Loucy (cell line): ENCODE data around the gene HDGFL2.

Source experiments
- H2AFZ ChIP-seq: fragments of 200-600 bp; sonication (generic); 2 replicates; pipeline ENCODE4 v1.6.0; 2016; ENCODE audit warnings: antibody characterized with exemption, mild to moderate bottlenecking, low read length, moderate library complexity
- H3F3A ChIP-seq: fragments of 200-600 bp; 2 replicates; pipeline ENCODE4 v1.6.0; 2016; ENCODE audit warnings: antibody characterized with exemption, low read depth, mild to moderate bottlenecking
- H3K27me3 ChIP-seq: fragments of 200-600 bp; sonication (generic); 2 replicates; pipeline ENCODE4 v1.6.1; 2014; ENCODE audit warnings: low read length, mild to moderate bottlenecking; ENCODE audit not compliant: insufficient read depth, poor library complexity, severe bottlenecking
- H3K36me3 ChIP-seq: fragments of 200-600 bp; sonication (generic); 2 replicates; pipeline ENCODE4 v1.6.1; 2016; ENCODE audit warnings: low read length; ENCODE audit not compliant: insufficient read depth
- H3K4me1 ChIP-seq: fragments of 200-600 bp; sonication (generic); 2 replicates; pipeline ENCODE4 v1.5.1; 2014; ENCODE audit warnings: low read length, mild to moderate bottlenecking; ENCODE audit not compliant: insufficient read depth, poor library complexity, severe bottlenecking
- H3K4me2 ChIP-seq: fragments of 200-600 bp; sonication (generic); 2 replicates; pipeline ENCODE4 v1.6.0; 2014; ENCODE audit warnings: antibody characterized with exemption, low read length, low read depth, mild to moderate bottlenecking; ENCODE audit not compliant: poor library complexity, severe bottlenecking
- H3K4me3 ChIP-seq: fragments of 200-600 bp; sonication (generic); 2 replicates; pipeline ENCODE4 v1.5.1; 2014; ENCODE audit warnings: low read length, mild to moderate bottlenecking, mixed read lengths; ENCODE audit not compliant: poor library complexity, severe bottlenecking
- H3K79me2 ChIP-seq: fragments of 200-600 bp; sonication (generic); 2 replicates; pipeline ENCODE4 v1.6.1; 2014; ENCODE audit warnings: low read length; ENCODE audit not compliant: insufficient read depth
- H3K9ac ChIP-seq: fragments of 200-600 bp; sonication (generic); 2 replicates; pipeline ENCODE4 v1.6.0; 2014; ENCODE audit warnings: mild to moderate bottlenecking, low read depth, low read length, moderate library complexity; ENCODE audit not compliant: poor library complexity, severe bottlenecking
- H3K9me2 ChIP-seq: fragments of 200-600 bp; sonication (generic); replicated peaks from 2 replicates; pipeline ENCODE4 v1.6.1; 2016; ENCODE audit warnings: low read depth, low read length, mixed read lengths
- H3K9me3 ChIP-seq: fragments of 200-600 bp; sonication (generic); 2 replicates; pipeline ENCODE4 v1.6.1; 2014; ENCODE audit warnings: mild to moderate bottlenecking, antibody characterized with exemption, low read length, low read depth; ENCODE audit not compliant: insufficient read depth
- H4K20me1 ChIP-seq: fragments of 200-600 bp; sonication (generic); 2 replicates; pipeline ENCODE4 v1.6.0; 2014; ENCODE audit warnings: antibody characterized with exemption, low read length, mild to moderate bottlenecking; ENCODE audit not compliant: insufficient read depth, poor library complexity, severe bottlenecking
- CTCF ChIP-seq: fragments of 200-600 bp; sonication (generic); conservative IDR thresholded peaks from 2 replicates; pipeline ENCODE4 v1.5.1; 2014; ENCODE audit warnings: mild to moderate bottlenecking, antibody characterized with exemption, low read length
- EZH2phosphoT487 ChIP-seq: fragments of 200-600 bp; IDR thresholded peaks from 2 replicates; pipeline ENCODE4 v1.6.1; 2018; ENCODE audit warnings: antibody characterized with exemption, mild to moderate bottlenecking, moderate library complexity, borderline replicate concordance

The HDGFL2 gene

GRCh38 chr19:4464815-4465581 lies 7.1 kb upstream of the HDGFL2 start:
- no peak overlapping the region for H3K9ac ChIP-seq
- H2AFZ ChIP-seq: no peak overlapping the region
- no peak for TF ChIP-seq CTCF
- TF ChIP-seq EZH2phosphoT487: no peak
- no peaks in the 10 kb centered on the region for H4K20me1 ChIP-seq
- H3K4me1 ChIP-seq: no peaks in the 10 kb centered on the region
- no peaks in the 10 kb centered on the region for H3K79me2 ChIP-seq
- H3K9me3 ChIP-seq: no peaks in the 10 kb centered on the region
- no peaks in the 10 kb centered on the region for H3K9me2 ChIP-seq
- H3K27me3 ChIP-seq: no peaks in the 10 kb centered on the region
- no peaks in the 10 kb centered on the region for H3F3A ChIP-seq
- H3K36me3 ChIP-seq: no peaks in the 10 kb centered on the region
- H3K4me2 ChIP-seq: no peak overlapping the region
- no peak overlapping the region for H3K4me3 ChIP-seq

- H3K36me3 ChIP-seq: no peaks in the 10 kb centered on the region
- H3F3A ChIP-seq: 0 out of 2 replicates have a peak, but pooled peaks cover 4% of the 10 kb centered on the region
- no peaks in the 10 kb centered on the region for H3K27me3 ChIP-seq
- H3K4me1 ChIP-seq: no peaks in the 10 kb centered on the region
- H3K9ac ChIP-seq: no peak overlapping the region
- H3K9me3 ChIP-seq: no peaks in the 10 kb centered on the region
- H4K20me1 ChIP-seq: peaks cover 5% of the 10 kb centered on the region
- H3K9me2 ChIP-seq: no peaks in the 10 kb centered on the region
- H3K4me3 ChIP-seq: no peak overlapping the region
- no peak for TF ChIP-seq EZH2phosphoT487
- H2AFZ ChIP-seq: no peak overlapping the region
- H3K79me2 ChIP-seq: peaks cover 6% of the 10 kb centered on the region
- H3K4me2 ChIP-seq: no peak overlapping the region
These were observed 4.3 kb upstream of the HDGFL2 start for GRCh38 chr19:4467835-4468234.

DNA sequence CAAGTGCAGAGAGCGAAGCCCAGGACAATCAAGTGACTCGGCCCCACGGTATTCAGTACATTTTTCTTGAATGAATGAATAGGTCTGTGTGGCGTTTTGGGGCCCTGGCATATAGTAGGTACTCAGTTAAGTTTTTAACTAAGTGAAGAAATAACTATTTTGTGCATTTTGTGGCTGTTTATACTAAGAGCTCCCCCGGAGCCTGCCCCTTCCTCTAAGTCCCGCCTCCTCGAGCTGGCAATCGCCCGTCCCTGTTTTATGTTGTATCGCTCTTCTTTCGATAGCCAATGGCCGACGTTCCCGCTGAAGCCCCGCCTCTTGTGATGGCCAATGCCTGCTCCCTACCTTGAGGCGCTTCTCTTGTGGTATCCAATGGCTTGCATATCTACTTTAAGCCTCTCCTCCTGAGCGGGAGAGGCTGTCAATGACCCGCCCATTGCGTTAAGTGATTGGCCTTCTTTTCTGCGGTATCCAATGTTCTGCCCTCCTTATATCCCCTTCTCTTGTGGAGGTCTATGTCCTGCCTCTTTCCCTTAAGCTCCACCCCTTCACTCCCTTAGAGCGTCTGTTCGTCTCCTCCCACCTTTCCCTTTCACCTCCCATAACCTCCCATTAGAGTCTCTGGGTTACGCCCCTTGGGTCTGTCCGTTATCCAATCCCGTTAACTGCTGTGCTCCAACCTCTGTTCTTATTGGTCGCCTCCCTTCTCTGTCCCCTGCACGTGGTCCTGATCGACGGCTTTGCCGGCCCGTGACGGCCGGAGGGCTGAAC lies 509 bp upstream of the HDGFL2 start:
- Histone ChIP-seq H3K4me2 (peak overlapping the region; percentile 88), H3K4me1 (peaks cover 11% of the 10 kb centered on the region), H3K27me3 (no peaks in the 10 kb centered on the region), H3K36me3 (peaks cover 6% of the 10 kb centered on the region; the same call in 1 of the 2 replicates), H4K20me1 (peaks cover 30% of the 10 kb centered on the region), H3K9me2 (no peaks in the 10 kb centered on the region), H2AFZ (peak overlapping the region; percentile 85), H3K4me3 (peak overlapping the region; percentile 80), H3K9me3 (no peaks in the 10 kb centered on the region), H3K9ac (peak overlapping the region; percentile 79), H3F3A (0 out of 2 replicates have a peak, but pooled peaks cover 4% of the 10 kb centered on the region), H3K79me2 (peaks cover 35% of the 10 kb centered on the region)
- TF ChIP-seq CTCF (no peak), EZH2phosphoT487 (no peak)
